Sigmoid colon (tissue), 4 donors: ENCODE measurements around the gene AP2A2.

Experiments used
- CTCF ChIP-seq, 4 experiments: fragments of 450-650 bp in 3 of 4; fragments of 200-600 bp in 1 of 4; IDR thresholded peaks; one replicate each; pipeline ENCODE4 v1.5.1; 2016 to 2019; ENCODE audit warnings: antibody characterized with exemption in 4 of 4, mild to moderate bottlenecking in 3 of 4, moderate library complexity in 2 of 4
- EP300 ChIP-seq, 4 donors: sonication (generic); formaldehyde crosslinking; IDR thresholded peaks; one replicate each; pipeline ENCODE4 v1.6.1; 2017; ENCODE audit warnings: antibody characterized with exemption in 4 of 4
- POLR2AphosphoS5 ChIP-seq, 4 donors: sonication (generic); formaldehyde crosslinking; IDR thresholded peaks; one replicate each; pipeline ENCODE4 v1.6.1; 2017; ENCODE audit warnings: antibody characterized with exemption in 4 of 4

GRCh38 chr11:1011320-1011698 is 85.6 kb downstream of the AP2A2 start:
- no peak for TF ChIP-seq CTCF (IDR thresholded peaks at IDR 0.05)
- TF ChIP-seq EP300 (IDR thresholded peaks at IDR 0.05), result no peak
- no peak for TF ChIP-seq POLR2AphosphoS5 (IDR thresholded peaks at IDR 0.05)
